NCI-H2171 (cell line): ENCODE data around the gene TAOK2.
"Not testable (repeated sequence)": the region's sequence is repeated elsewhere in the genome, so short reads cannot be mapped to it uniquely, and the experiment has no call there.

ENCODE experiments used
- DNase-seq: peaks from one replicate; lab custom pipeline; 2025; lab: John Stamatoyannopoulos, UW

TAOK2 gene

DNA sequence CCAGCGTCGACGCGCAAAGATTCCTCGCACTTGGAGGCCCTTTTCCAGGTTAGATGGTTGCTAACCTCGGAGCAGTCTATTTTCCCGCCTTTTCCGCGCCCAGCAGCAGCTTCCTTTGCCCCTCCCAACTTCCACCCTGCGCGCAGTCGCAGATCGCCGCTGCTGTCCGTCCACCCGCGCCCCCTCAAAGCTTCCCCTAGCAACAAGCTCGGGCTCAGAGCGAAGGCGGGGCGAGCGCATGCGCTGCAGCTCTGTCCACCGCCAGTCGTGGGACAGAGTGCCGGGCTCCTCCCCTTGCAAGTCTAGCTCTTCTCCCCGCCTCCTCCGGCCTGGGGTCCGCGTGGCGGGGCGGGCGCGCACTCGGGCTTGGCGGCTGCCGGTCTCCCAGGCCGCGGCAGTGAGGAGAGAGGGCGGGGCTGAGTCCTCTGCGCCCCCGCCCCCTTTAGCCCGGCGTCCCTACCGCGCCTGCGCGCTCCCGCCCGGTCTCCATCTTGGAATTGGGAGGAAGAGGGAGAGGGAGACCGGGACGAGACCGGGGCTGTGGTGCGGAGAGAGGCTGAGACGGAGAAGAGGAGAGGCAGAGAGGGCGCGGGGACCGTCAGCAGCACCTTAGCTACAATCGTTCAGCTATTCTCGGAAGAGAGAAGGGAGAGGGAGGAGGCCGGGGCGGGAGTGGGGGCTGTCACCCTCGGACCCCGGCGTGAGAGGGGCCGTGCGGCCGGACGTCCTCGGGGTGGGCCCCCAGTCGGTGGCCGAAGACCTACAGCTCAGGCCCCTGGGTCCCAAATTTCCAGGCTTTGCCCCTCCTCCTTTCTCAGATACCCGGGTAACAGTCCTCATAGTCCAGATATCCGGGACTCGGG lies at the start of gene TAOK2:
Gene TAOK2, plus strand, starts transcription at position 485 of the 863 bp plus-strand sequence. CDS start 3,905 bp downstream, outside the sequence.
- peak; percentile 97 for DNase-seq

DNA sequence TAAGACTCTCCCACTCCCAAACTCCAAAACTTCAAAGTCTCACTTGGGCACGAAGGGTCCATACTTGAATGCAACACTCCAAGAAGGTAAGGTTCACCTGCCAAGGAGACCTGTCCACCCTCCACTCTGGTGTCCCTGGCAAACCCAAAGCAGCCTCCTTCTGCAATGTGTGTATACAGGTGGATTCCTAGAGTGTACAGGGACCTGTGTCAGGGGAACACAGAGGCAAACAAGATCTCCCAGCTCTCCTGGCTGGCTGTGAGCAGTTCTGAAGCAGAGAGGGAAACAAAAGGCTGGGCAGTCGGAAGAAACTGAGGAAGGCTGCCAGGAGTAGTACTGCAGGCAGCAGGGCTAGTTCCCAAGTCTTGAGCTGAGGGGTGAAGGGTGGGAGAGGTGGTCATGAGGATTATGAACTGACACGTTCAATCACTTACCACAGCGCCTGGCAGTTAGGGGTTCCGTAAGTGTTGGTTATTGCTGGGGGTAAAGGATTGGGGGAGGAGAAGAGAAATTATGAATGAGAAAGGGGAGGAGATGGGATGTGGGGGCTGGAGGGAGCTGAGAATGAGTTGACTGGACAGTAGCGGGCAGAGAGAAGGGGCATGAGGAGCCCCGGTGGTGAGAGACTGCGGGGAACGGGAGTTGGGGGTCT lies 48.4 kb upstream of the TAOK2 start:
- DNase-seq: no peak

DNA sequence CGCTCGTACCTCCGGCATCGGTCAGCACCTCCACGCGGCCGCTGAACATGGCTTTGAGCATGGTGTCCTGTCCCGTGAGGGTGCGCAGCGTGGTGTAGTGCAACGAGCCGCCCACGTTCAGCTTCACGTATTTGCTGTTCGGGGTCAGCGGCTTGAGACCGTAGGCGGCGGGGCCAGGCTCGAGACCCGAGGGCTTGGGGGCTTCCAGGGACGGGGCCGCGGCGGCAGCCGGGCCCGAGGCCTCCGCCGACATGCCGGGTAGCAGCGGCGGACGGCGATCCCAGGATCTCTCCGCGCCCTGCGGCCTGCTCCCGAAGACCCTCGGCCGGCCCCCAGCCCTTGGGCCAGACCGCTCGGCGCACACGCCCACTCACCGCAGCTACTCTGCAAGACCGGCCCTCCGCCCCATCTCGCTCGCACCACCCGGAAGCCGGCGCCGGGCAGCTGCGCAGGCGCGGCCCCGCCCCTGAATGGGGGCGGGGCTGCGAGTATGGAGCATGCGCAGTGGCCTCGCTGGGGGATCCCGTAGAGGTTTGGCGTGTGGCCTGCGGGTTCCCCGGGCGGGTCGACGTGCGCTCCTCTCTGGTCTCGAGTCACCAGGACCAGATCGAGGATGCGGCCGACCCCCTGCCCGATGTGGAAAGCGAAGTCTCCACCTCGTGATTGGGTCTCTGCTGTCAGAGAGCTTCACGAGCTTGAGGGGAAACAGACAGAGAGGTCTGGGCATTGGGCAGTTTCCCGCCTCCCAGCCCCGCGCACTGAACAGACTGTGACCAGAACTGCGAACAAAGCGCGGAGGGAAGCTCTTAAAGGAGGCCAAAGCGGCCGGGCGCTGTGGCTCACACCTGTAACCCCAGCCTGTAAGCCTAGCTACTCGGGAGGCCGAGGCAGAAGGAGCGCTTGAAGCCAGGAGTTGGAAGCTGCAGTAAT lies 47.6 kb upstream of the TAOK2 start, which contains the start of gene KCTD13:
Gene KCTD13, minus strand, starts transcription at position 446 of the 930 bp plus-strand sequence. Its CDS starts 193 bp downstream, at position 253.
- DNase-seq: peak; percentile 63

DNA sequence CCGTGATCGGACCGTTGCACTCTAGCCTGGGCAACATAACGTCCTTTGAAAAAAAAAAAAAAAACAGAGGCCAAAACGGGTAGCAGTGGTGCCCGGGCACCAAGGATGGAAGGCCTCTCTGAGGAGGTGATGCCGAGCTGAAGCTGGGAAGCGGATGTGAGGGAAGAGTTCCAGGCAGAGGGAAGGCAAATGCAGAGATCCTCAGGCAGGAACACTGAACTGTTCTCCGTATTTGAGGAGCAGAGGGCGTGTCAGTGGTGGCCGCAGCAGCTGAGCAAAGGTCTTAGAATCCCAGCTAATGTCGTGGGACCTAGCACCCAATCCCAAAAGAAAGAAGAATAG lies 47.0 kb upstream of the TAOK2 start:
- DNase-seq: peak; percentile 11

DNA sequence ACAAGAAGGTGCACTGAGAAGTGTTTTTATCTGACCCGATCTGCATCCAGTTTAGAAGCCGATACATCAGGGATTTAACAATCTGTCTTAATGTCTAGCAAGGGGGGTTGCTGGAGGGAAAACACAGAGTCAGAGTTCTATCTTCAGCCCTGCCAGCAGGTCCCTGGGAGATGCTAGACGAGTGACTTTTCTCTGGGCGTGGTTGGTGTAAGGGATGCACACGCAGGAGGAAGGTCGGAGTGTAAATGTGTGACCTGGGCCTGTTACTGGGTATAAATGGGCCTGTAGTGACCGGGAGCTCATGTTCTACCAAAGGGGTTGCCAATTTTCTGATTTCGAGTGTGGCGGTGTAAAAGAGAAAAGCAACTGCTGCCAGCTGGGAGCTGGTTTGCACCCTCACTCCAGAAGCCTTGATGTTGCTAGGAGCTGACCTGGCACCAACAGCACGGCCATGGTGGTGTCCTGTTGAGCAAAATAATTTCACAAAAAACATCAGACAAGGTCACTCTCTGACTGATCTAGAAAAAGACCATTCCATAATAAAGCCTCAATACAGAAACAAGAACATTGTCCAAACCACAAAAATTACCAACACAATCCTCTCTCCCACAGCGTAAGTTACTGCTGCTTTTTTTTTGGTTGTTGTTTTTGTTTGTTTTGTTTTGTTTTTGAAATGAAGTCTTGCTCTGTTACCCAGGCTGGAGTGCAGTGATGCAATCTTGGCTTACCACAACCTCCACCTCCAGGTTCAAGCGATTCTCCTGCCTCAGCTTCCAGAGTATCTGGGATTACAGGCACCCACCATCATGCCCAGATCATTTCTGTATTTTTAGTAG lies 46.4 kb upstream of the TAOK2 start:
- DNase-seq: no peak

DNA sequence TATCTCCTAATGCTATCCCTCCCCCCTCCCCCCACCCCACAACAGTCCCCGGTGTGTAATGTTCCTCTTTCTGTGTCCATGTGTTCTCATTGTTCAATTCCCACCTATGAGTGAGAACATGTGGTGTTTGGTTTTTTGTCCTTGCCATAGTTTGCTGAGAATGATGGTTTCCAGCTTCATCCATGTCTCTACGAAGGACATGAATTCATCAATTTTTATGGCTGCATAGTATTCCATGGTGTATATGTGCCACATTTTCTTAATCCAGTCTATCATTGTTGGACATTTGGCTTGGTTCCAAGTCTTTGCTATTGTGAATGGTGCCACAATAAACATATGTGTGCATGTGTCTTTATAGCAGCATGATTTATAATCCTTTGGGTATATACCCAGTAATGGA lies 41.9 kb upstream of the TAOK2 start:
- not testable (repeated sequence) for DNase-seq

DNA sequence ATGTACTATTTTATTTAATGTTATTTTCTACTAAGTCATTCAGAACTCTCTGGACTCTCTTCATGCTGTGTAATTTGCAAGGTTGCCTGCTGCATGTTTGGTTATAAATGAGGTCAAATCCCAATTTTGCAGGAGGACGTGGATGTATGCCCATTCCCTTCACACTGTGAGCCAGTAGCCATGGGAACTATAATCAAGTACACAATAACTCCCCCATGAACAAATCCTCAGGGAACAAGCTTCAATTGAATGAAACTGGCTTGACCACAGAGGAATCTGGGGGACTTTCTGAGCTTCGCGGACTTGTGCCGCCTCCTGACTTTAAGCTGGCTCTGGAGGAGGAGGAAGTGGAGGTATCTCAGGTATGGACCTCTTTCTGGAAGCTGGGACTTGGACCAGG lies 33.0 kb upstream of the TAOK2 start:
- no peak for DNase-seq

DNA sequence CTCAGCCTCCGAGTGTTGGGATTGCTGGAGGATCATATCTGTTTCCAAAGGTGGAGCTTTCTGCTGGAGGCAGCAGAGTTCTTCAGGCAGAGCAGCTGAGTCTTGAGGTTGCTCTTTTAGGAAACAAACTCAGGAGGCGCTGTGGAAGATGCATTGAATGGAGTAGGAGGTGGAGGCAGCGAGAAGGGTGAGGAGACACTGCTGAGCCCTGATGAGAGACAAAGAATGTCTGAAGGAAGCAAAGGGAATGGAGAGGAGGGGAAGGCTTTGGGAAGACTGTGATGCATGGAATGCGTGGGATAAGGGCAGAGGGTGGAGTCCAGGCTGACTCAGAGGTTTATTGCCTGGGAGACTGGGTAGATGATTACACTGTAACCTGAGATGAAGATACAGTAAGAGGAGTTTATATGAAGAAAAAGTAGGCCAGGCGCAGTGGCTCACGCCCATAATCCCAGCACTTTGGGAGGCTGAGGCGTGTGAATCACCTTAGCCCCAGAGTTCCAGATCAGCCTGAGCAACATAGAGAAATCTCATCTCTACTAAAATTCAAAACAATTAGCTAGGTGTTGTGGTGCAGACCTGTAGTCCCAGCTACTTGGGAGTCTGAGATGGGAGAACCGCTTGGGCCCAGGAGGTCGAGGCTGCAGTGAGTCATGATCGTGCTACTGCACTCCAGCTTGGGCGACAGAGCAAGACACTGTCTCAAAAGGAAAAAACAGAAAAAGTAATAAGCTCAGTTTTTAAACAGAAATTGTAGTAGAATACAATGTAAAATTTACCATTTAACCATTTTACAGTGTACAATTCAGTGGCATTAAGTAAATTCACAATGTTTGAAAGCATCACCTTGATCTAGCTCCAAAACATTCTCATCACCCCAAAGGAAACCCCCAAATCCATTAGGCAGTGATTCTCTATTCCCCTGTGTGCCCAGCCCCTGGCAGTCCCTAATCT lies 29.5 kb upstream of the TAOK2 start:
- DNase-seq: peak; percentile 29

DNA sequence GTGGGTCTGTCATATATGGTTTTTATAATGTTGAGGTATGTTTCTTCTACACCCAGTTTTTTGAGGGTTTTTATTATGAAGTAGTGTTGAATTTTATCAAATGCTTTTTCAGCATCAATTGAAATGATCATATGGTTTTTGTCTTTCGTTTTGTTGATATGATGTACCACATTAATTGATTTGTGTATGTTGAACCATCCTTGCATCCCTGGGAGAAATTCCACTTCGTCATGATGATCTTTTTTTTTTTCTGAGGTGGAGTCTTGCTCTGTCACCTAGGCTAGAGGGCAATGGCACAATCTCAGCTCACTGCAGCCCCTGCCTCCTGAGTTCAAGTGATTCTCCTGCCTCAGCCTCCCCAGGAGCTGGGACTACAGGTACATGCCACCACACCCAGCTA lies 25.8 kb upstream of the TAOK2 start:
- no peak for DNase-seq

DNA sequence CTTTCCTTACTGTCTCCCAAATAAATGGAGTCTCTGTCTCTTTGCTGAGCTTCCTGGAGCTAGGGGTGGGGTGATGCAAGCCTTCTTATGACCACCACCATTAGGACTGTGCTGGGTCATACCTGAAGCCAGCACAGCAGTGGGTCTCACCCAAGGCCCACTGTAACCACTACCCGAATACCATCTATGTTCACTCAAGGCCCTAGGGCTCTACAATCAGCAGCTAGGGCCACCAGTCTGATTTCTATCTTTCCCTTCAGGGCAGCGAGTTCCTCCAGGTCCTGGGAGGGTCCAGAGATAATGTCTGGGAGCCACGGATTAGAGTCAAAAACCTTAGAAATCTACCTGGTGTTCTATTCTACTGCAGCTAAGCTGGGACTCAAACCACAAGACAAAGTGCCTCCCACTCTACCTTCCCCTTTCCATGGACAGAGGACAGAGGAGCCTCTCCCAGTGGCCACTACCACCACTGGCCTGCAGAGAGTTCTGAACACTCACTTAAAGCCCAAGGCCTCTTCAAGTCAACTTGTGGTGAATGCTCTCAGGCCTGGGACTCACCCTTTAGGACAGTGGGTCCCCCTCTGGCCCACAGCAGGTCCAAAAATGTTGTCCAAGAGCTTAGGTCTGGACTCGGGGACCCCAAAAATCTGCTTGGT lies 22.7 kb upstream of the TAOK2 start:
- DNase-seq: no peak

DNA sequence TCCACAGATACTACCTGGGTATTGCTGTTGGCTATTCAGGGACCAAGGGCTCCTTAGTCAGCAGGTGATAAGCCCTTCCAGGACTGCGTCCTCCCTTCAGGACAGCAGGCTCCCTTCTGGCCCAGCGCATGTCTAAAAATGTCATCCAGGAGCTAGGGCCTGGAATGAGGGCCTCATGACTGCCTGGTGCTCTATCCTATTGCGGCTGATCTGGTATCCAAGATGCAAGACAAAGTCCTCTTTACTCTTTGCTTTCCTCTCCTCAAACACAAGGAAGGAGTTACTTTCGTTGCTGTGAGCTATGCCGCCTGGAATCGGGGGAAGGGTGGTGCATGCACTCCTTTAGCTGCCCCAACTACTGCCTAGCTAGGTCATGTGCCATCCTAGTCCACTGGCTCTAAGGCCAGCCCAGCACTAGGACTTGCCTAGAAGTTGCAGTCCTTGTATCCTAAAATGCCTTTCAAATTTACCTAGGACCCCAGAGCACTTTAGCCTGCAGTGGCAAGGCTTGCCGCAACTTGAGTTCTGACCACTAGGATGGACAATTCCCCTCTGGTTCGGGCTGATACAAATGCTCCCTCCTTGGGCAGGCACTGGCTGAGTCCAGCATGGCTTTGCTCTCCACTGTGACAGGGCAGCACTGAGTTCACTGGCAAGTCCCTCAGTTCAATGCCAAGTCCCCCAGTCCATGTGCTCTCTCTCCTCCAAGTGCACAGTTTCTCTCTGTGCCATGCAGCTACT lies 21.9 kb upstream of the TAOK2 start:
- no peak for DNase-seq

DNA sequence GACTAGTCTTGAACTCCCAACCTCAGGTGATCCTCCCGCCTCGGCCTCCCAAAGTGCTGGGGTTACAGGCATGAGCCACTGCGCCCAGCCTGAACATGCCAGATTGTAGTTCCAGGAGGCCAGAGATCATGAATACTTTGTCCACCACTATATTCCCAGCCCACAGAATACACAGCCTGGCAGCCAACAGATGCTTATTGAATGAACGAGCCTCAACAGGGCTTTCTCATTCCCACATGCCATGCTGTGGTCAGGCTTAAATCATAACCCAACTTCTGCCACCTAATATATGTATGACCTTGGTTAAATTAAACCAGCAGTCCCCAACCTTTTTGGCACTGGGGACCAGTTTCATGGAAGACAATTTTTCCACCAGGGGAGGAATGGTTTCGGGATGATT lies 14.9 kb upstream of the TAOK2 start:
- no peak for DNase-seq

DNA sequence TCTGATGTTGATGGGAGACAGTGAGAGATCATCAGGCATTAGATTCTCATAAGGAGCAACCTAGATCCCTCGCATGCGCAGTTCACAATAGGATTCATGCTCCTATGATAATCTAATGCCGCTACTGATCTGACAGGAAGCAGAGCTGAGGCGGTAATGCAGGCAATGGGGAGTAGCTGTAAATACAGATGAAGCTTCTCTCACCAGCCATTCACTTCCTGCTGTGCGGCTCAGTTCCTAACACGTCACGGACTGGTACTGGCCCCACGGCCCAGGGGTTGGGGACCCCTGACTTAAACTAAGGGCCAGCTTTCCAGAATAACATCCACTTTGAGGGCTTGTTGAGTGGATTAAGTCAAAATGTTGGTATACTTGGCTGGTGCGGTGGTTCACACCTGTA lies 14.4 kb upstream of the TAOK2 start:
- no peak for DNase-seq

DNA sequence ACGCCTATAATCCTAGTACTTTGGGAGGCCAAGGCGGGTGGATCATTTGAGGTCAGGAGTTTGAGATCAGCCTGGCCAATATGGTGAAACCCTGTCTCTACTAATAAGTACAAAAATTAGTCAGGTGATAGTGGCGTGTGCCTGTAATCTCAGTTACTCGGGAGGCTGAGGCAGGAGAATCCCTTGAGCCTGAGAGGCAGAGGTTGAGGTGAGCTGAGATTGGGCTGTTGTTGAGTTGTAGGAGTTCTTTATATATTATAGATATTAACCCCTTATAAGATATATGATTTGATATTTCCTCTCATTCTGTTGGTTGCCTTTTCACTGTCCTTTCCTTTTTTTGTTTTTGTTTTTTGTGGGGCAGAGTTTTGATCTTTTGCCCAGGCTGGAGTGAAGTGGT lies 13.8 kb upstream of the TAOK2 start:
- not testable (repeated sequence) for DNase-seq

DNA sequence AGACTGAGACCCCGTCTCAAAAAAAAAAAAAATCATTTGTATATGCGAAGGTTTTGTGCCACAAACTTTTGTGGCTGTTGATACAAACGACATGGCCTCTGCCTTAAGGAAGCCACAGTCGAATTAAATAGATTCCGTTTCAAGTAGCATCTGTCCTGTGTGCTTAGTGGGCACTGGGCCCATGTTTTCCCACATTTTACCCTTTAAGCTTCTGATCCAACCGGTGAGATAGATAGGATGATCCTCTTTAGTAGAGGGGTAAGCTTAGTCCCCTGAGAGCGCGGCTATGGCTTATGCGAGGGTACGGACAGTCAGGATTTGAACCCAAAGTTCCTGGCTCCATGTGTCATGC lies 12.6 kb upstream of the TAOK2 start:
- DNase-seq: no peak

DNA sequence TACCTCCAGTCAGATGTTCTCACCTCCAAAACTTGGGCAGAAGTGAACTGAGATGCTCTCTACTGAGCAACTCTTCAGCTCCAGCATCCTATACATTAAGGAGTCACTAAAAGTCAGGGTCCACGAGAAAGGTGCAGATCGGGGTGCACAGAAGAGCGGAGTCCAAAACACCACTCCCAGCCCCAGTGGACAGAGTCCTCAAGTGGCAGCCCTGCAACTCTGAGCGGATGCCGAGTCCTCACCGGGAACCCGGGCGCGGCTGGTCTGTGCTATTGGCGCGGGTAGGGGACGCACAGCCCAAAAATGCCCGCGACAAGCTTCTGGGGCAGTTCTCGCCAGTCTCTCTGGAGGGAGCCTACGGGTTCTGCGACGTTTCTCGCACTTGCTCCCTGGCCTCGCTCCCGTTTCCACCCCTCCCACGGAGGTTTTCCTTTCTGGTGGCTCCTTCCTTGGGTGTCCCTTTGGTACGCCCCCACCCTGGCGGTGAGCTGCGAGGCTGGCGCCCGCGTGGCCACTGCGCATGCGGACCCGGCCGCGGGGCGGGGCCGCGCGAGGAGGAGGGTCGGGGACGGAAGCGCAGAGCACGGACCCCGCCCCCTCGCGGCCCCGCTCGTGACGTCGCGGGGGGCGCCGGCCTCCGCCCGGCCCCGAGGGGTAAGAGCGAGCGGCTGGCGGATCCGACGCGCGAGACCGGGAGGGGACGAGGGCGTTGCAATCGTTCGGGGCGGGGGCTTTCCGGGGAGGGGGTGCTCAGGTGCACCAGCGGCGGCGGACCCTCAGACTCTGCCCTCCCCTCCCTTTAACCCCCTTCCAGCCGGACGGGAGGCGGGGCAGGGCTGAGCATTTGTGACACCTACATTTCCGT lies 12.0 kb upstream of the TAOK2 start, which contains the start of gene TMEM219:
Gene TMEM219, plus strand, starts transcription at position 601 of the 865 bp plus-strand sequence. CDS start 1,065 bp downstream, outside the sequence.
- DNase-seq: peak; percentile 87

DNA sequence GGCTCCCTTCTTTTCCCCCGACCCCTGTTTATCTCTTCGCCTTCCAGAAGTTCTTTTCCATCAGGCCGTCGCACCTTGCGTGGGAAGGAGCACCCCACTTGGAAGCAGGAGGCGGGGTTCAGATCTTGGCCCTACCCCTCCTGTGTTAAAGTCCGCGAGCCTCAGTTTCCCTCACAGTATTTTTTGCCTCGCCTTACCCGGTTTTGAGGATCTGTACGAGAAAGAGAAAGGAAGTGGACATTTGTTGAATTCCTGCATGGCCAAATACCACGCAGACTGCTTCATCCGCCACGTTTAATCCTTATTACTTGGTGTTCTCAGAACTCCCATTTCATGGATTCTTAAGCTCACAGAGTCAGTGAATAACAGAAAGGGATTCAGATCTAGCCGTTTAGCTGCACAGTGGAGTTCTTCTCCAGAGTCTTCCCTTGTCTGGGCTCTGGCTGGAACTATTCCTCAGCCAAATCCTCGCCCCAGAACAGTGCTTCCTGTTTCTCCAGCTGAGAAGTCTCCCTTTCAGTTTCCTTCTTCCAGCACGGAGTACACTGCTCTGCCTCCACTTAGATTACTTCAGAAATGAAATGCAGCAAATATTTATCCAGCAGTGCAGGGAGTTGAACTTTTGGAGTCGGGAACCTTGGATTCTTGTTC lies 11.2 kb upstream of the TAOK2 start:
- no peak for DNase-seq
